Gastroesophageal sphincter (tissue), 4 donors: ENCODE data around the gene PAPPA2. TPM values are rescaled to one million over a fixed set of nuclear protein-coding genes. Genes with fewer than 3 reads are reported as not detected.
"Not testable (repeated sequence)": the region's sequence is repeated elsewhere in the genome, so short reads cannot be mapped to it uniquely, and the experiment has no call there.

Source experiments
- ATAC-seq: fragments of 150-250 bp; one replicate; pipeline ENCODE4 v1.9.1; 2016; ENCODE audit warnings: mild to moderate bottlenecking, moderate library complexity
- H3K27ac ChIP-seq, 4 donors: fragments of 200-600 bp; sonication (generic) in 3 of 4; 1 replicate in 3 of 4; 2 replicates in 1 of 4; pipeline ENCODE4 v1.5.1; 2016 to 2019
- H3K27me3 ChIP-seq: fragments of 200-600 bp; sonication (generic); one replicate; pipeline ENCODE4 v1.5.1; 2019
- H3K36me3 ChIP-seq, 2 donors: fragments of 200-600 bp; sonication (generic); one replicate each; pipeline ENCODE4 v1.5.1; 2019; ENCODE audit warnings: control low read depth in 1 of 2
- H3K4me1 ChIP-seq, 3 donors: fragments of 200-600 bp; sonication (generic); 1 replicate in 2 of 3; 2 replicates in 1 of 3; pipeline ENCODE4 v1.5.1; 2016 to 2019; ENCODE audit warnings: control low read depth in 2 of 3
- H3K4me3 ChIP-seq, 2 donors: fragments of 200-600 bp; sonication (generic); one replicate each; pipeline ENCODE4 v1.5.1; 2019; ENCODE audit warnings: mild to moderate bottlenecking in 1 of 2, moderate library complexity in 1 of 2
- H3K9me3 ChIP-seq, 3 donors: fragments of 200-600 bp; sonication (generic); one replicate each; pipeline ENCODE4 v1.5.1; 2017 to 2019; ENCODE audit warnings: control low read depth in 2 of 3
- EP300 ChIP-seq: sonication (generic); formaldehyde crosslinking; IDR thresholded peaks from one replicate; pipeline ENCODE4 v1.6.1; 2017; ENCODE audit warnings: antibody characterized with exemption, mild to moderate bottlenecking
- POLR2A ChIP-seq, 2 donors: fragments of 450-650 bp; IDR thresholded peaks; one replicate each; pipeline ENCODE4 v1.6.1; 2017; ENCODE audit warnings: antibody characterized with exemption in 2 of 2, mild to moderate bottlenecking in 2 of 2, moderate library complexity in 1 of 2
- POLR2AphosphoS5 ChIP-seq: sonication (generic); formaldehyde crosslinking; IDR thresholded peaks from one replicate; pipeline ENCODE4 v1.6.1; 2017; ENCODE audit warnings: antibody characterized with exemption
- WGBS, 2 donors: methylation state at CpG; one replicate each; pipeline ENCODE4 v1.1.5; 2018; ENCODE audit warnings: low coverage in 1 of 2; 5-methylcytosine and 5-hydroxymethylcytosine counted together
- total RNA-seq, 4 donors: library from RNA; depleted of rRNA; stranded (reverse); fragments of >200 nt; gene quantifications; one replicate each; pipeline ENCODE4 v1.1.0, GENCODE V29; 2016
- TF ChIP-seq, protein P1 (sequence below), 4 experiments: fragments of 200-600 bp in 2 of 4; fragments of 450-650 bp in 2 of 4; sonication (generic) in 1 of 4; IDR thresholded peaks; one replicate each; pipeline ENCODE4 v1.5.1; 2017 to 2019; ENCODE audit warnings: antibody characterized with exemption in 4 of 4, mild to moderate bottlenecking in 2 of 4, moderate library complexity in 2 of 4

PAPPA2 gene
- total RNA-seq, 4 donors from 2014 or later, result 0.10 to 0.54 (median 0.14) TPM

DNA sequence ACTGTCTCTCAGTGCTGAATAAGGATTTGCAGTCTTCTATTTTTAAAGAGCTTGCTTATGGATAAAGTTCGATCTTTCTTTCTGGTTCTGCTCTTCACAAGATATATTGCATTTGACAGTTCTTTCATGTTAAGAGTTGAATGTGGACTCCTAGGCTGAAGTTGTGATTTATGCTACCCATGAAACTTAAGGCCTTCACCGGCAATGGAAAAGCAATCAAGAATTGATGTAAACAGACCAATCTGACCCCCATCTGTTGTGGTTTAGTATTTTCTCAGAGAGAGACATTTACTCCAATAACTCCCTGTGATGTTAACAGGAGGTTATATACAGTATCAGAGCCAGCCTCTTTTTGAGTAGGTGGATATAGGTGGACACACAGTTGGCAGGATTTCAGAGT, 165.8 kb downstream of the PAPPA2 start:
- WGBS, 2 donors, result 14 to 43% methylated on average over 1 to 2 of the region's 2 CpGs
- Histone ChIP-seq H3K27ac (no peak overlapping the region), H3K4me1 (no peaks in the 10 kb centered on the region), H3K4me3 (no peak overlapping the region), H3K36me3 (no peaks in the 10 kb centered on the region), H3K27me3 (no peaks in the 10 kb centered on the region), H3K9me3 (no peaks in the 10 kb centered on the region)
- ATAC-seq, result no peak
- TF ChIP-seq POLR2A (IDR thresholded peaks at IDR 0.05) (no peak), EP300 (no peak), POLR2AphosphoS5 (no peak)
- TF ChIP-seq, protein P1, sequence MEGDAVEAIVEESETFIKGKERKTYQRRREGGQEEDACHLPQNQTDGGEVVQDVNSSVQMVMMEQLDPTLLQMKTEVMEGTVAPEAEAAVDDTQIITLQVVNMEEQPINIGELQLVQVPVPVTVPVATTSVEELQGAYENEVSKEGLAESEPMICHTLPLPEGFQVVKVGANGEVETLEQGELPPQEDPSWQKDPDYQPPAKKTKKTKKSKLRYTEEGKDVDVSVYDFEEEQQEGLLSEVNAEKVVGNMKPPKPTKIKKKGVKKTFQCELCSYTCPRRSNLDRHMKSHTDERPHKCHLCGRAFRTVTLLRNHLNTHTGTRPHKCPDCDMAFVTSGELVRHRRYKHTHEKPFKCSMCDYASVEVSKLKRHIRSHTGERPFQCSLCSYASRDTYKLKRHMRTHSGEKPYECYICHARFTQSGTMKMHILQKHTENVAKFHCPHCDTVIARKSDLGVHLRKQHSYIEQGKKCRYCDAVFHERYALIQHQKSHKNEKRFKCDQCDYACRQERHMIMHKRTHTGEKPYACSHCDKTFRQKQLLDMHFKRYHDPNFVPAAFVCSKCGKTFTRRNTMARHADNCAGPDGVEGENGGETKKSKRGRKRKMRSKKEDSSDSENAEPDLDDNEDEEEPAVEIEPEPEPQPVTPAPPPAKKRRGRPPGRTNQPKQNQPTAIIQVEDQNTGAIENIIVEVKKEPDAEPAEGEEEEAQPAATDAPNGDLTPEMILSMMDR (IDR thresholded peaks at IDR 0.05), result no peak

DNA sequence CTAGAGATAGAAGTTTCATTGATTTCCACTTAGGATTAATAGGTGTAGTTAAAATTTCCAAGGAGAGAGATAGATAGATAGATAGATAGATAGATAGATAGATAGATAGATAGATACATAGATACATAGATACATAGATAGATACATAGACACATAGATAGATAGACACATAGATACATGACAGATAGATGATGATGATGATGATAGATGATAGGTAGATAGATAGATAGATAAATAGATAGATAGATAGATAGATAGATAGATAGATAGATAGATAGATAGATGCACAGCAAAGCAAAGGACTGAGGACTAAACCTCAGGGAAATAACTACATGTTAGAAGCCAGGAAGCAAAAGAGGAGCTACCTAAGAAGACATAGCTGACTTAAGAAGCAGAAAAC, 171.8 kb downstream of the PAPPA2 start:
- not testable (repeated sequence) for H3K27me3 ChIP-seq, H3K4me3 ChIP-seq, ATAC-seq, H3K36me3 ChIP-seq, H3K4me1 ChIP-seq, H3K27ac ChIP-seq, H3K9me3 ChIP-seq

DNA sequence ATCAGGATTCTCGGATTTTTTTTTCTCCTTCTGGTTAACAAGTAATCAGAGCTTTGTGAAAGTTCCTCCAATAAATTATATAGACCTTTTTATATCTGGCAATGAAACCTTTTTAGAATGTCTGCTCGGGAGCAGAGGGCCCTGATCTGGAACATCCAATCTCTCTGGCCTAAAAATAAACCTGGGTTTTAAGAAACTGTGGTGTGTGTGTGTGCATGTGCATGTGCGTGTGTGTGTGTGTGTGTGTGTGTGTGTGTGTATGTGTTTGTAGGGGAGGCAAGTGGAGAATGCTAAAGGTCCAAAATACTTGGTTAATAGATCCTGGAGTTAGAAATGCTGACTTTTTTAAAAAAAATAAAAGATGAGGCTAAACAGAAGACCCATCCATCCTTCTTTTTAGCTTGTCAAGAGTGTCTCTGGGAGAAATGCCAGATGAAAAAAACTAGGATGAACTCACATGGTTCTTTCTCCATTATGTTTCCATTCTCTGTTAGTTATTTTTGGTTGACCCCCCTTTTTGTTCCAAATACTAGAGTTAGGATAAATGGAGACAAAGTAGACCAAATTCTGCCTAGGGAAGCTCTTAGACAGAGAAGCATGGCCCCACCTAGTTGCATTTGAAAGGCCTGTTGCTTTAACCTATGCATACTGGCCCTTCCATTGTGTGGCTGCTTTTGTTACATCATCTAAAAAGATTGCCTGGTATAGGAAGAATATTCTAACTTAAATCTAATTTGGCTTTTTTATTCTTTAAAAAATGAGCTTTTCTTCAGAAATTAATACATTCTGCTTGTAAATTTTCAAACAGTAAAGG, 175.9 kb downstream of the PAPPA2 start:
- Histone ChIP-seq H3K27me3 (no peaks in the 10 kb centered on the region), H3K4me3 (no peak overlapping the region), H3K9me3 (no peaks in the 10 kb centered on the region), H3K4me1 (no peaks in the 10 kb centered on the region), H3K27ac (no peak overlapping the region), H3K36me3 (no peaks in the 10 kb centered on the region)
- no peak for ATAC-seq
- WGBS, 2 donors, result 40 to 62% methylated on average over 1 to 3 of the region's 3 CpGs
- TF ChIP-seq, protein P1 (IDR thresholded peaks at IDR 0.05), result no peak
- TF ChIP-seq POLR2A (IDR thresholded peaks at IDR 0.05) (no peak), POLR2AphosphoS5 (no peak), EP300 (no peak)

DNA sequence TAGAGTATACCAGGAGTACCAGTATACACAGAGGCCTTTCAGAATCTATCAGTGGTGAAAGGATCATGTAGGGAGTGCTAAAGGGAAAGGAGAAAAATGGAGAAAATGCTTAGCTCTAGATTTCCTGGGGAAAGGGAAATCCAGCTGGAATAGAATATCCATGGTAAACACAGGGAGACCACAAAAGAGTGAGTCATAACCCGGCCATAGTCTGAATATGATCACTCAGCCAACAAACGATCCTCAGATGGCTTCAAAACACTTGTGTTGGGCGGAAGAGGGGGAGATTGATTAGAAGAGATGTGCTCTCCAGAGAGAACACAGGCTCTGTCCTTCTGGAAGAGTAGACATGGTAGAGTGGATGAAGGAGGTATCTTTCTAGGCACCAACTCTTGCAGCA, 180.6 kb downstream of the PAPPA2 start:
- H3K9me3 ChIP-seq, result peaks cover 0 to under 1% (median 0%) of the 10 kb centered on the region in 3 donors
- 44 to 61% methylated on average over 3 of the region's 3 CpGs for WGBS, 2 donors

DNA sequence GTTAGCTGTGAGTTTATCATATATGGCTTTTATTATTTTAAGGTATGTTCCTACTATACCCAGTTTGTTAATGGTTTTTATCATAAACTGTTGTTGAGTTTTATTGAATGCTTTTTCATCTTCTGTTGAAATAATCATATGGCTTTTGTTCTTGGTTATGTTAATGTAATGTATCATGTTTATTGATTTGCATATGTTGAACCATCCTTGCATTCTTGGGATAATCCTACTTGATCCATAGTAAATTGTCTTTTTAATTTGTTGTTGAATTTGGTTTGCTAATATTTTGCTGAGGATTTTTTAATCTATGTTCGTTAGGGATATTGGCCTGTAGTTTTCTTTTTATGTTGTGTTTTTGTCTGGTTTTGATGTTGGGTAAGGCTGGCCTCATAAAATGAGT, 185.6 kb downstream of the PAPPA2 start:
- Histone ChIP-seq H3K4me3 (no peak overlapping the region), H3K36me3 (no peaks in the 10 kb centered on the region), H3K9me3 (peaks cover 0 to 28% (median 0%) of the 10 kb centered on the region in 3 donors), H3K27ac (no peak overlapping the region), H3K4me1 (no peaks in the 10 kb centered on the region), H3K27me3 (no peaks in the 10 kb centered on the region)
- 80 to 86% methylated on average over 1 of the region's 1 CpG for WGBS, 2 donors
- no peak for ATAC-seq
- TF ChIP-seq POLR2A (IDR thresholded peaks at IDR 0.05), result no peak
- TF ChIP-seq EP300, result no peak
- no peak for TF ChIP-seq POLR2AphosphoS5

More for the DNA sequence above, 180.6 kb downstream of the PAPPA2 start:
- Histone ChIP-seq H3K4me3 (no peak overlapping the region), H3K4me1 (no peaks in the 10 kb centered on the region), H3K27ac (no peak overlapping the region), H3K36me3 (no peaks in the 10 kb centered on the region), H3K27me3 (no peaks in the 10 kb centered on the region)
- TF ChIP-seq POLR2A (IDR thresholded peaks at IDR 0.05) (no peak), EP300 (no peak)
- TF ChIP-seq, protein P1 (IDR thresholded peaks at IDR 0.05), result no peak
- no peak for ATAC-seq
